ENCODE results near the gene CYP2D6.
"Not testable (repeated sequence)": the region's sequence is repeated elsewhere in the genome, so short reads cannot be mapped to it uniquely, and the experiment has no call there.

CYP2D6 gene

DNA sequence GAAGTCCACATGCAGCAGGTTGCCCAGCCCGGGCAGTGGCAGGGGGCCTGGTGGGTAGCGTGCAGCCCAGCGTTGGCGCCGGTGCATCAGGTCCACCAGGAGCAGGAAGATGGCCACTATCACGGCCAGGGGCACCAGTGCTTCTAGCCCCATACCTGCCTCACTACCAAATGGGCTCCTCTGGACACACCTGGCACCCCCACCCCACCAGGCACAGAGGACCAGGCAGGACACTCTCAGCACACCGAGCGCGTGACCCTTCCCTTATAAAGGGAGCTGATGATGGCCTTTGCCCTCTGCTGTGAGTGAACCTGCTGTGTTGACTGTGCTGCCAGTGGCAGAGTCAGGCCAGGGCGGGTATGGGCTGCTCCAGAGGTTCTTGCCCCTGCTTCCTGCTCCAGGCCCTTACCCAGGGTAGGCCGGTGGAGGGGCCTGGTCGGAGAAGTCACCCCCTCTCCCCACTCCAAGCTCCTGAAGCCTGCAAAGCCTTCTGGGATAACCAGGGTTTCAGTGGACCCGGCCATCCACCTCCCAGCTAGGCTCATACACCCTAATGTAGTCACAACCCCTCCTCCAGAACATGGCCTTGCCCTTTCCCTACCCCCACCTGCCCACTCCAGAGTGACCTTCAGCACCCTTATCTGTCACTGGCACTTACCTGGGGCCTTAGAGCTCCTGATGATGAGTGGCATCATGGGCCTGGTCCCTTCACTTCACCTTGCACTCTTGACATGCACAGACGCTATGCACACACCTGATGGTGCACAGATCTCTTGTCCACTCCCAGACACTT lies at the start of gene CYP2D6:
Gene CYP2D6, minus strand, starts transcription at position 172 of the 793 bp plus-strand sequence. Its CDS starts 19 bp downstream, at position 153.
- intact Hi-C loops (cut with DNase I) = not testable (repeated sequence)
- DNase-seq = peak in 1 of 10 donors; percentile 77

- intact Hi-C loops (cut with DNase I) = loop anchor here (10.0 kb wide), 2 partner anchors 85 kb away; partner anchors contain the start of gene NDUFA6
Observed at GRCh38 chr22:42179616-42180015, 49.0 kb upstream of the CYP2D6 start.

DNA sequence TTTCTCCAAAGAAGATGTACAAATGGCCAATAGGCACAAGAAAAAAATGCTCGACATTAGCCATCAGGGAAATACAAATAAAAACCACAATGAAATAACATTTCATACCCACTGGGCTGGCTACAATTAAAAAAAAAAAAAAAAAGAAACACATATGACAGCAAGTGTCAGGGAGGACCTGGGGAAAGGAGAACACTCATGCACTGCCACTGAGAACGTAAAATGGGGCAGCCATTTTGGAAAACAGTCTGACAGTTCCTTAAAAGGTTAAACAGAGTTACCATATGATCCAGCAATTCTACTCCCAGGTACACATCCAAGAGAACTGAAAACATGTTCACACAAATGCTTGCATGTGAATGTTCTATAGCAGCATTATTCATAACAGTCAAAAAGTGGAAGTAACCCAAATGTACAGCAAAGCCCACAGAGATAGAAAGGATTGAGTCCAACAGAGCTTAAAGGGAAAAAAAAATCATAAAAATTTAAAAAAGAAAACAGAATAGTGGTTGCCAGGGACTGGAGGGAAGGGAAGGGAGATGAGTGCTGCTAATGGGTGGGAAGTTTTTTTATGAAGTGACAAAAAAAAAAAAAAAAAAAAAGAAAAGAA lies 48.4 kb upstream of the CYP2D6 start:
- intact Hi-C loops (cut with DNase I) = loop anchor here (10.0 kb wide), 2 partner anchors 84 to 86 kb away; partner anchors contain the start of gene NDUFA6
- no peak for DNase-seq

More at GRCh38 chr22:42179616-42180015, 49.0 kb upstream of the CYP2D6 start:
- DNase-seq = no peak

GRCh38 chr22:42177891-42178336 lies 47.3 kb upstream of the CYP2D6 start:
- intact Hi-C loops (cut with DNase I) = loop anchor here (10.0 kb wide), 2 partner anchors 83 to 87 kb away; partner anchors contain the start of gene NDUFA6
- no peak for DNase-seq

DNA sequence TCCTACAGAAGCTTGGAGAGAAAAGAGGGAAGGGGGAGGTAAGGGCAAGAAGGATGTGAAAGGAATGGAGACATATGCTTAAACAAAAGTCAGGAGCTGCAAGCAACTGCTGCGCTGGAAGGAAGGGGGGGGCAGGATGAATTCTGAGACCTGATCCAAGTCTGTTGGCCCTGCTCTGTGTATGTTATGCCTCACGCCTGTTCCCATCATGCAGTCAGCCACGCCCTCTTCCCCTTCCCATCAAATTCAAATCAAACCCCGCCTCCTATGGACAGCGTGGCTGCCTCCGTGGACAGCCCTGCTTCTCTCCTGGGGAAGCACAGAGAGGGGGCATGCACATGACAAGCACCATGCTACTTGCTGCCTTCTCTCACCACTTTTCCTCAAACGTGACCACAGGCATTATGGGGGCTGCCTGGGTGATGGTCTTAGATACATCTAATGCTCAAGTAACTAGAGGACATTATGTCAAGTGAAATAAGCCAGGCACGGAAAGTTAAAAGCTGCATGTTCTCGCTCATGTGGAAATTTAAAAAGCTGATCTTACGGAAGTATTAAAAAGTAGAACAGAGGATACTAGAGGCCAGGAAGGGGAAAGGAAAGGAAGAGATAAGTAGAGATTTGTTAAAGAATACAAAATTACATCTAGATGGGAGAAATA lies 45.8 kb upstream of the CYP2D6 start:
- DNase-seq = no peak
- intact Hi-C loops (cut with DNase I) = loop anchor here (10.0 kb wide), 2 partner anchors 82 to 88 kb away; partner anchors contain the start of gene NDUFA6

- intact Hi-C loops (cut with DNase I) = loop anchor here (10.0 kb wide), 2 partner anchors 79 to 91 kb away; partner anchors contain the start of gene NDUFA6
Observed at GRCh38 chr22:42174062-42174461, 43.5 kb upstream of the CYP2D6 start.

DNA sequence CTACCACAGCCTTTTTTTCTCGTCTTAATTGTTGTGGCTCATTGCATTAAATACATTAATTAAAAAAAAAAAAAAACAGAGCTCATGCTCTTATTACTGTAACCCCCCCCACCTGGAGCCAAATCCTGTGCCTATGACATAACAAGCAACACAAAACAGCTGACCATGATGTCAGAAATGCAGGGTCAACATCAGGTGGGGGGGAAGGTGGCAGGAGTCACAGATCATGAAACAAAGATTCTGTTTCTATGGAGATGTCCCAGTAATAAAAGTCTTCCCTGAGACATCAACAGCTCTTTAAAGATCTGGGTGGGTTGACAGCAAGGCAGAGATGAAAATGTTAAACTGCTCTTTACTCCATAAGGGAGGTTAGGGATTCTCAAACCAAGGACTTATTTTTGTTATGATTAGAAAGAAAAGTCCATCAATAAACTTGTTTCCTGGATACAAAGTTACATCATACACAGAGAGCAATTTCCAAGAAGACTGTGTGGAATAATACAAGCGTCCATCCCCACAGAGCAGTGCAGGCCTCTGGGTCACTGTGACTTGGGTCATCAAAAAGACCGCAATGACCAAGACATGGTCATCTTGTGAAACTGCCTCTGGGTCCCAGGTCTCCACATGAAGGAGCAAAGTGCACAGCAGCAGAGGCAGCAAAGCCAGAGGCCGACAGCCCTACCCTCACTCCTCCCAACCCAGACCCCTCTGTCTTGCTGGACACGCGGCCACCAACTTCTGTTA lies 42.7 kb upstream of the CYP2D6 start:
- intact Hi-C loops (cut with DNase I) = loop anchor here (10.0 kb wide), 2 partner anchors 79 to 91 kb away; partner anchors contain the start of gene NDUFA6
- DNase-seq = no peak

More at GRCh38 chr22:42174062-42174461, 43.5 kb upstream of the CYP2D6 start:
- no peak for DNase-seq

- intact Hi-C loops (cut with DNase I) = loop anchor here (10.0 kb wide), 2 partner anchors 78 to 92 kb away; partner anchors contain the start of gene NDUFA6
- no peak for DNase-seq
Observed at GRCh38 chr22:42172773-42173172, 42.2 kb upstream of the CYP2D6 start.

DNA sequence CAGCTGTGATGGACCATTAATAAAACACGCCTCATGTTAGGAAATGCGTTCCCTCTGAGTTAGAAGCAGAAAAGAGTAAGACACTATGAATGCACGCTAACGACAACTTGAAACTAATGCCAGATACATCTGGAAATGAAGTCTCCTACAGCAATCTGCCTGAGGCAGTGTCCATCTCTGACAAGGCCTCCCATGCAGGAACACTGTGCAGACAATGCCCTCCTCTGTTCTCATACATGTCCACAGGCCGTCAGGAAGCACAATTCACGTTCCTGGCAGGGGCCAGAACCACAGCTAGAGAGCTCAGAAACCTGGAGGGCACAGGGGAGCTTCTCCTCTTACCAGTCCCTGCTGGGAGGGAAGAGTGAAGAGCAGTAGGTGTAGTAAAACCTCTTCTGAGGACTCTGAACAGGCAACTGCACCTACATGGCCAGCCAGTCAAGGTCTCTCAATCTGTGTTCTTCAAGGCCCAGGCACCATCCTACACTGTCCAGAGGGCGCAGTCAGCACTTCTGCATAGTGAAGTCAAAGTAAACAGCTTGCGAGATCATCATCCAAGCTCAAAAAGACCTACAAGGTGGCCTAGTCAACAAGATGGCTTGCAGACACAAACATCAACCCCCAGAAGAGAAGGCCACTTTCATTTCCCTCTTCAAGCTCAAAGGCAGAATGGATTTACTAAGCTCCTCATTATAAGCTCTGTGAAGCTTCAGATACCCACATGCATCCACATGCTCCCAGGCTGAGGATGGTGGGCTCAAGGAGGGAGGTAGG lies 41.5 kb upstream of the CYP2D6 start:
- intact Hi-C loops (cut with DNase I) = loop anchor here (10.0 kb wide), 2 partner anchors 77 to 93 kb away; partner anchors contain the start of gene NDUFA6
- DNase-seq = peak in 3 of 10 donors; percentile 13 to 36 (median 36)

GRCh38 chr22:42171417-42171816 lies 40.8 kb upstream of the CYP2D6 start:
- no peak for DNase-seq
- intact Hi-C loops (cut with DNase I) = loop anchor here (10.0 kb wide), 2 partner anchors 77 to 93 kb away; partner anchors contain the start of gene NDUFA6

DNA sequence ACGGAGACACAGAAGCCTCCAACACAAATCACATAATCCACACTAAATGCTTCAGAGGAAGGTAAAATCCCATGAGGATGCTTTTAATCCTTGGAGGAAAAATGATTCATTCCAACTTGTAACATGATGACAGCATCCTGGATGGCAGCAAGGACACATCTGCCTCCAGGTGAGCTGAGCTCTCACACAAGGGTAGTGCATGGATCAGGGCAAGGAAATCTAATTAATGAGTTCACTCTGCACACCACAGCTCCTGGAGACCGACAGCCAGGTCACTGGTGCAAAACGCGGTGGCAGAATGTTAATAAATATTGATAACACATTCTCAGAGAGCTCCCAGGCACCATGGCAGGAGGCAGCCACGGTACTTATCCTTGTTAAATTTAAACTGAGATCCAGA lies 40.3 kb upstream of the CYP2D6 start:
- DNase-seq = no peak
- intact Hi-C loops (cut with DNase I) = loop anchor here (10.0 kb wide), 2 partner anchors 76 to 94 kb away; partner anchors contain the start of gene NDUFA6

GRCh38 chr22:42169055-42169469 lies 38.5 kb upstream of the CYP2D6 start:
- intact Hi-C loops (cut with DNase I) = loop anchor here (2.0 kb wide), 1 partner anchor 268 kb away; no protein-coding TSS in a partner anchor
- peak; percentile 47 to 95 (median 79) for DNase-seq

DNA sequence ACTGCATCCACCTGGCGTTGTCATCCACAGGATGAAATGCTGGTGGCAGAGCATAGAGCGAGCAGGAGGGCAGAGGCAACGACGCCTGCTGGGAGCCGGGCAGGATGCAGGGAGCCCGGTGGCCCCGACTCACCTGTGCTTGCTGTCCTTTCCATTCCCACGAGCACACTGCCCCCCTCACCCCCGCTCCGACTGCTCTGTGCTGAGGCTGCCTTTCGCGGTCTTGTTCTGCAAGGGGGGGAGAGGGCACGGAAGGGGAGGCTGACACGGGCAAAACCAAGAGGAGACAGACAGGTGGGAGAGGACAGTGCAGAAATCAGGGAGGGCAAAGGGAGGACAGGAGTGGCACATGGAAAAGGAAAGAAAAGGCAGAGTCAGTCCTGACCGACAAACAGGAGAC lies 37.9 kb upstream of the CYP2D6 start:
- intact Hi-C loops (cut with DNase I) = loop anchor here (2.0 kb wide), 1 partner anchor 268 kb away; no protein-coding TSS in a partner anchor

DNA sequence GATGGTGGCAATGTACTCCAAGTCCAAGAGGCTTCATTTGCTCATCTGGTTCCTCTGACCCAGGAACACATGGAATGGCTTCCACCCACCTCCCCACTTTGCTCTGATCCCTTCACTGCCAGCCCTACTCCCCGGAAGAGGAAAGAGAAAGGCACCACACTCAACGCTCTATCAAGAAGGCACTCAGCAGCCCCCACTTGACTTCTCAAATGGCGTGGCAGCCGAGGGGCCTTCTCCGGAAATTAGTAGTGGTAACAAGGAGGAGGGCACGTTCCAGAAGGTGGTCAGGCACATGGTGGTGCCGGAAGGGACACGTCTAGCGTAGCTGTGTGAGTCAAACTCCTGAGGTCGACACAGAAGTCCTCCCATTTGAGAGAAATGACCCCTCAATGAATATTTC lies 36.5 kb upstream of the CYP2D6 start:
- DNase-seq = peak in 1 of 10 donors; percentile 42
- intact Hi-C loops (cut with DNase I) = no loop called here

More for the DNA sequence above, 37.9 kb upstream of the CYP2D6 start:
- DNase-seq = peak in 1 of 10 donors; percentile 73

DNA sequence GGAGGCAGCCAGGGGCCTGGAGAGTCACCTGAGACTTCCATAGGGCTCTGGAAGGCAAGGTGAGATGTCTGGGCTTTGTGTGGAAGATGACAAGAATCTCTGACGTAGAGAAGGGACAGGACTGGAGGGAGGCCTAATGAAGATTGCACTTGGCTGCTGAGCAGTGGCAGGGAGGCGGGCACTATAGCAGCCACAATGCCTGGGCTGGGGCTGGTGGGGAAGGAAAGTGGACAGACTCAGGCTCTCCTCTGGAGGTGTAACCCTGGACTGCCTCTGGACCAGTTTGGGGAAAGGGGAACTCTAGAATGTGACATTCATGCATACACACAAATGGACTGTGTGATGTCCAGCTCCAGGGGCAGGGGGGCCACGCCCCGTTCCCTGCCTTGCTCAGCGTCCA lies 34.3 kb upstream of the CYP2D6 start:
- intact Hi-C loops (cut with DNase I) = no loop called here
- DNase-seq = no peak

- DNase-seq = no peak
- intact Hi-C loops (cut with DNase I) = no loop called here
Observed at GRCh38 chr22:42163515-42163914, 32.9 kb upstream of the CYP2D6 start.

- no peak for DNase-seq
- intact Hi-C loops (cut with DNase I) = no loop called here
Observed at GRCh38 chr22:42162728-42163489, 32.3 kb upstream of the CYP2D6 start.

Measured in posterior cingulate gyrus (tissue), 11 donors.